CD4-positive, alpha-beta T cell treated with Interferon gamma for 1 hour (primary cell): ENCODE measurements around the gene DRG2.

Experiments used
- DNase-seq: peaks from one replicate; pipeline ENCODE4 v3.0.0-alpha.2; 2020

Gene DRG2

DNA sequence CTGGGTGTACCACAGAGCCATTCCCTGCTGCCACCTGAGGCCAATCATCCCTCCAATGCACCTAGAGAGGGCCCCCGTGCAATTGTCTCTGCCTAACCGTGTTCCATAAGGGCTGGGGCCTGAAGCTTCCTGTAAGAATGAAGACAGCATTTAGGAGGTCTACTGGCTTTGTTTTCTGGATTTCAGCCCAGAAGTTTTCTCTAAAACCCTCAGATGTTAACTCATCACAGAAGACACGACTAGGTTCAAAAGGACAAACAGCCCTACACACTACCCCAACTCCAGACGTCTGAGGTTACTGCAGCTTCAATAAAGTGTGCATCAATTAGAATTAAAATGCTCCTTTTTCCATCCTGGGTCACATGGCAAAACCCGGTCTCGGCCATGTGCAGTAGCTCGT, 10.8 kb upstream of the DRG2 start:
- DNase-seq, result no peak

DNA sequence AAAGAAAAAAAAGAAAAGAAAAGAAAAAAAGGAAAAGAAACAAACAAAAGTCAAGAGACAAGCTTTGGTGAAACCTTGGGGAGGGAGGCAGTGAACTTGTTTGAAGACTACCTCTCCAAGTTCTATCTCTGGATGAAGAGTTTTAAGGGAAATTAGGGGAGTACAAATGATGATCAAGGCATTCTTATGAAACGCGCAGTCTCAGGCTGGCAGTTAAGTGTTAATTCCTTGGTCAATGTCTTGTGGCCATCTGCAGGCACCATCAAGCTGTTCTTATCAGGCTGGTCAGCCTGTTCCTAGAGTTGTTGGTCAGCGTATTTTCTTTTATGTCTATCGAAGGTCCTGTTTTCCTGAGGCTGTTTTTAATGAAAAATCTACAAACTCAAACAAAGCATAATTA, 8.2 kb upstream of the DRG2 start:
- no peak for DNase-seq

DNA sequence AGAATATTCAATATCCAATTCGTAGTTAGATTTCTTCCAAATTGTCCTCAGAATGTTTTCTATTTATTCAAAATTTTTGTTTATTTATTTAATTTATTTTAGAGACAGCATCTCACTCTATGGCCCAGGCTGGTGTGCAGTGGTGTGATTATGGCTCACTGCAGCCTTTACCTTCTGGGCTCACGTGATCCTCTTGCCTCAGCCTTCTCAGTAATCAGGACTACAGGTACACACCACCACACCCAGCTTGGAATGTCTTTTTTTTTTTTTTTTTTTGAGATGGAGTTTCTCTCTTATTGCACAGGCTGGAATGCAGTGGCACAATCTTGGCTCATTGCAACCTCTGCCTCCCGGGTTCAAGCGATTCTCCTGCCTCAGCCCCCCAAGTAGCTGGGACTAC, 3.5 kb upstream of the DRG2 start:
- no peak for DNase-seq

DNA sequence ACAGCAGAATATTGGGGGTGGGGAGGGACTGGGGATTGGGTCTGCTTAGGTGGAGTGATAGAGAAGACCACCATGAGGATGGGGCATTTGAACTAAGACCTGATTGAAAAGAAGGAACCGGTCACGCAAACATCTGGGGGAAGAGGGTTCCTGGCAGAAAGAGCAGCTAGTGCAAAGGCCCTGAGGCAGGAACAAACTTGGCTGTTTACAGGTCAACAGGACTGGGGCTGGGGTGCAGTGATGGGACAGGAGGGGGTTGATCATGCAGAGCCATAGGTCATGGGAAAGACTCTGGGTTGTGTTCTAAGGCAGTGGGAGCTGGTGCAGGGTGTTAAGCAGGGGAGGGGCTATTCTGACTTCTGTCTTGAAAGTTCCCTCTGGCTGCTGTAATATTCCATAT, 1.9 kb downstream of the DRG2 start:
- DNase-seq, result no peak

DNA sequence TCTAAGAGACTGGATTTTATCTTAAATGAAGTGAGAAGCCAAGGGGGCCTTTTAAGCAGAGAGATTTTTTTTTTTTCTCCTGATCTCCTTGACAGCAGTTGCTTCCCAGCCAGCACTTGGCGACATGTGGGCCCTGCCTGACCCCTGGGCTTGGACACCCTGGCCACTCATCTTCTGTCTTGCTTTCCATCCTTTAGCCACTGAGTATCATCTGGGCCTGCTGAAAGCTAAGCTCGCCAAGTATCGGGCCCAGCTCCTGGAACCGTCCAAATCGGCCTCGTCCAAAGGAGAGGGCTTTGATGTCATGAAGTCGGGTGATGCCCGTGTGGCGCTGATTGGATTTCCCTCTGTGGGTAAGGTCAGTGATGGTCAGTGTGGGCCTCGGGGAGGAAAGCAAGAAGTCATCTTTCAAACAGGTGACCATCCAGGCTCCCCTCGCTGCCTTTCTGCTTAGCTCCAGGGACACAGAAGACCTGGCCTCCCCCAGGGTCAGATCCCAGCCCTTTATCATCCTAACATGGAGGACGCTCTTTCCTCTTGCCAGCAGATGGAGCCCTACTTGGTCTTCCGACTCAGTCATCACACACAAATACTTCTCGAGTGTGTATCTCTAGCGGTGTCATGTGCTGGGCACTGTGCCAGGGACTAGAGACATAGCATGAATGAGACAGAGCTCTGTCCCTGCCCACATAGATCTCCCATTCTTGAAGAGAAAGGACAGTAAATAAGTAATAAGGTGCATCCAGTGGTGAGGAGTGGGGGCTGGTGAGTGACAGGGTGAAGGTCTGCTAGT, 6.1 kb downstream of the DRG2 start:
- no peak for DNase-seq

DNA sequence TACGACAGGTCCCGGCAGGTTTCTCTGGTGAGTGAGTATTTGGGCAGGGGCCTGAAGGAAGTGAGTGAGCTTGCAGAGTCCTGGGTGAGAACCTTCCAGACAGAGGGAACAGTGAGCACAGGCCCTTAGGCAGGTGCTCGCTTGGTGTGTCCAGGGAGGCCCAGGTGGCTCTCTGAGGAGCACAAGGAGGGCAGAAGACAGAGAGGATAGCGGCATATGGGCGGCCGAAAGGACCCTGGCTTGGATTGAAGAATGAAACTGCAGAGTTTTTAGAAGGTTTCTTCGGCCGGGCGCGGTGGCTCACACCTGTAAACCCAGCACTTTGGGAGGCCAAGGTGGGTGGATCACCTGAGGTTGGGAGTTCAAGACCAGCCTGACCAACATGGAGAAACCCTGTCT, 6.7 kb downstream of the DRG2 start:
- DNase-seq, result no peak

DNA sequence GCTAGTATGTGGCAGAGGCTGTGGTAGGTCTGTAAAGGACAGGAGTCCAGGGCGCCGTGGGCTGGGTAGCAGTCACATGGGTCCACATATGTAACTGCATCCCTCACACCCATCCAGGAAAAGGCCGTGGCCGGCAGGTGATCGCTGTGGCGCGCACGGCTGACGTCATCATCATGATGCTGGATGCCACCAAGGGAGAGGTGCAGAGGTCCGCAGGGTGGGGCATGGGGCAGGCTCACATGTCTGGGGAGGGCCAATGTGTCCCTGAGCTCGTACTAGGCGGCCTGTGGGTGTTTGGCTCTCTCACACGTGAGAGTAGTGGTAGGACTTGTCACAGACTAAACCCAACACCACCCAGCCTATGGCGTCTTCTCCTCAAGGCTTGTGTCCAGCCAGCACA, 11.8 kb downstream of the DRG2 start:
- no peak for DNase-seq

DNA sequence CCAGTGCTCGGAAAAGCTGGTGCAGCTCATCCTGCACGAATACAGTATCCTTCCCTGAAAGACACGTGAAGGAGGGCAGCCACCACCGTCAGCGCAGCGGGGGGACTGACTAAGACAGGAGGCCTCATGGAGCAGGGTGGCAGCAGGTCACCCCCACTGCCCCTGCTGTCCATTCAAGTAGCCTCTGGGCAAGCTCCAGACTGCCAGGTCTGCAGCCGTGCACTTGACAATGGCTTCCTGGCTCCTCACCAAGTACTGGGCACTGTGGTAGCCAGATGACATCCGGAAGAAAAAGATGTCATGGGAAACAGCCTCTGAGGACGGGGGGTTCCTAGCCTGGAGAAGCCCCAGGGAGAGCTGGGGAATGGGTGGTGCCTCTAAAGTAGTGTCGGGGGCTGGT, 12.9 kb downstream of the DRG2 start:
- no peak for DNase-seq

DNA sequence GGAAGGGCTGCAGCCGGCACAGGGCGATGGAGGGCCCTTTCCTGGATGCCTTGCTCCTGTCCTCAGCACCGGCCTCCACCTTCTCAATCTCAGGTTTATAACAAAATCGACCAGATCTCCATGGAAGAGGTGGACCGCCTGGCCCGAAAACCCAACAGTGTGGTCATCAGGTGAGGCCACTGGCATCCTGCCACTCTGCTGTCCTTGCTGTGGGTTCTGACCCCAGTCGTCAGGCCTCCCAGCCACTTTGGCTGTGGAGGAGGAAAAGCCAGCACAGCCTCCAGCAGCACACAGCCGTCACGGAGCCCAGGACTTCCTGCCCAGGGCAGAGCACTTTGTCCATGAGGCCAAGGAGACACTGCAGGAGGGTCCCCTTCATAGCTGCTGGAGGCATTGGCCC, 14.1 kb downstream of the DRG2 start:
- DNase-seq, result no peak

DNA sequence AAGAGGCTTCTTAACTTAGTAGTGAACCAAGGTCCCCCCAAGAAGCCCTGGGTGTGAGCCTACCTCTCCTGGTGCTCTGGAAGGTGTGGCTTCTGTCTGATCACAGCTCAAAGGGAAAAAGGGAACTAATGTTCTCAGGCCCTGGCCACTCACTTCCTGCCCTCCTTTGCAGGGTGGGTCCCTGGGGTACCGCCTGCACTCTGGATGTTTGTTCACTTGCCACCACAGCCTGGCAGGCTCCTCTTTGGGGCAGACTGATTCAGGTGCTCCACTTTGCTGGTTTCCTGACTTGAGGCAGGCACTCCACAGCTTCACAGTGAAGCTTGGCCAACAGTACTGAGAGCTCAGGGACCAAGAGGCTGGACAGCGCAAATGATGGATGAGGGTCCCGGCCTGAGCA, 14.9 kb downstream of the DRG2 start:
- no peak for DNase-seq

DNA sequence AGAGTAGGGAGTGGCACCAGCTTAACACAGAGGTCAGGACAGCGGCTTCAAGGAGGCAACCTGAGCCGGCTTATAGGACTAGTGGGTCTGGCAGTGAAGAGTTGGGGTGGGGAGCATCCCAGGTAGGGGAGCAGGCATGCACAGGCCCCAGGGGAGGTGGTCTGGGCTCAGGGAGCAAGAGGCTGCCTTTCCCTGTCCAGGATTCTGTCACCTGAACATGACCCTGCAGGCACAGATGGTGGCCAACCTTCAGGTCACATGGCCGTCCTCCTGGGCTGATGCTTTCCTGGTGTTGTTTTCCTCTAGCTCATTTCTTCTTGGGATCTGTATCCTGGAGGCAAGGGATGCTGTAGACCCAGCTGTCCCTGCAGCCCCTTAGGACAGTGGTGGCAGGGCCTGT, 17.3 kb downstream of the DRG2 start:
- DNase-seq, result no peak

DNA sequence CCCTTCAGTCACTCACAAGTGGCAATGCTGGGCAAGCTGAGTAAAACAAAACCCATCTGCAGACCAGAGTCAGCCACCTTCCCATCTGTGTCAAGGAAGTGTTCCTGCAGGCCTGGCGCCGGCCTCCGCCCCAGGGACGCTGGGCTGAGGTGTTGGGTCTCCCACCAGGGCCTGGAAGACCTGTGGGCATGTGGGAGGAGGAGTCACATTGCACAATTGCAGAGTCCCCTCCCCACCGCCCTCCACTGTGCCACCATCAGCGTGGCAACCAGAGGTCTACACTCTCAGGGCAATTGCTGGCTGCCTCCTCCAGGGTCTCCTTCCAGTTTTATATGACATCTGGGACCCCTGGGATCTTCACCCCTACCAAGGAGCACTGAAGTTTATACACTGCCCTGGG, 17.8 kb downstream of the DRG2 start:
- no peak for DNase-seq

DNA sequence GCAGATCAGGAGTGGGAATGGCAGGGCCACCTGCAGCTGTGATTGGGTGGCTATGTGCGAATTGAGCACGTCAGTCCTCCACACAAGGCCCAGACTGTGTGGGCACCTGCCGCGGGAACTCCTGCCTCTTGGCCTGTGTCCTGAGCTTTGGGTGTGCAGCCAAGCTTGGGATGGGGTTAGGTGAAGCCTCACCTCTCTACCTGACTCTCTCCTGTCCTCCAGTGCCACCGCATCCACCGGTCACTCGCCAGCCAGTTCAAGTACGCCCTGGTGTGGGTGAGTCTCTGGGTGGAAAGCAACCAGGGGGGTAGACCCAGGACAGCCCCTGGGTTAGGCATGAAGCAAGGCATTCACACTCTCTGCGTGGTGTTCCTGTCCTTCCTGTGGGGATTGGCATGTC, 18.5 kb downstream of the DRG2 start:
- DNase-seq, result no peak

DNA sequence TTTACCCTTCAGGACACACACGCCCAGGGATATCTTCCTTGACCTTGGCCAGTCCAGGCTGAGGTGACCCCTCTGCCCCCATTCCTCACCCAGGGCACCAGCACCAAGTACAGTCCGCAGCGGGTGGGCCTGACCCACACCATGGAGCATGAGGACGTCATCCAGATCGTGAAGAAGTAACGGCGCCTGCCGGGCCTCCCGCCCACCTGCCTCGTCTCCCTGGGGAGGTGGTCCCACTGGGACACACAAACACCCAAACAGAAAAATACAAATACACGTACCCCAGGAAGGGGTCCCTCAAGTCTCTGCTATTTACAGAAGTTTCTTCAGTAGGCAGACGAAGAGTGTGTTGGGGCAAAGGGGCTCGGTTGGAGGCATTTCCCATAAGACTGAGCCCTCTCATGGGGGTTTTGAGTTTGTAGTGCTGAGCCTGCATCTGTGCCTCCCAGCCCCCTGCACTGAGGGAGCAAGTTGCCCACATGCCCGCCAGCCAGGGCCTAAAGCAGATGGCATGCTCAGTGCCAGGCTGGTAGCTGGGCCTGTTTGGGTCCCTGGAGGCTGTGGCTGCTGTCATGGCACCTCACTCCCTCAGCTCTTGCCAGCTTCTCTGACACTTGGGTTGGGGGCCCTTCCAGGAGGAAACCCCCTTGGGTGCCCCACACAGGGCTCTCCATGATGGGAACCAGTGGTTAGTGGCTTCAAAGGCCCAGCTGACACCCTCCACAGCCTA, 19.5 kb downstream of the DRG2 start:
- no peak for DNase-seq

DNA sequence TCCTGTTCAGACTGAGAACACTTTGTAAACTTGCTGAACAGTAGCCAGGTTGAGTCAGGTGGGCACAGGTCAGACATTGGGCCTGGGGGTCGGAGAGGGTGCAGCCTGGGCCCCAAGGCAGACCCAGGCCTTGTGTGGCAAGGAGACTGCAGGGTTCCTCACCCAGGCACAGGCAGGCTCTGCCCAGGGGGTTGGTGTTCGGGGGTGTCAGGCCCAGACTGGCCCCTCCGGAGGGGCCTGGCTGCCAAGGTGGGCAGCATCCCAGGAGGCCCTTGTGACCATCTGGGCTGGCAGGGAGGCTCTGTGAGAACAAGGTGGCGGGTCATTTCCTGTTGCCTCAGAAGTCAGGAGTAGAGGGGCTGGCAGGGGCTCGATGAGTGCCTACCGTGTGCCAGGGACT, 20.2 kb downstream of the DRG2 start:
- no peak for DNase-seq

DNA sequence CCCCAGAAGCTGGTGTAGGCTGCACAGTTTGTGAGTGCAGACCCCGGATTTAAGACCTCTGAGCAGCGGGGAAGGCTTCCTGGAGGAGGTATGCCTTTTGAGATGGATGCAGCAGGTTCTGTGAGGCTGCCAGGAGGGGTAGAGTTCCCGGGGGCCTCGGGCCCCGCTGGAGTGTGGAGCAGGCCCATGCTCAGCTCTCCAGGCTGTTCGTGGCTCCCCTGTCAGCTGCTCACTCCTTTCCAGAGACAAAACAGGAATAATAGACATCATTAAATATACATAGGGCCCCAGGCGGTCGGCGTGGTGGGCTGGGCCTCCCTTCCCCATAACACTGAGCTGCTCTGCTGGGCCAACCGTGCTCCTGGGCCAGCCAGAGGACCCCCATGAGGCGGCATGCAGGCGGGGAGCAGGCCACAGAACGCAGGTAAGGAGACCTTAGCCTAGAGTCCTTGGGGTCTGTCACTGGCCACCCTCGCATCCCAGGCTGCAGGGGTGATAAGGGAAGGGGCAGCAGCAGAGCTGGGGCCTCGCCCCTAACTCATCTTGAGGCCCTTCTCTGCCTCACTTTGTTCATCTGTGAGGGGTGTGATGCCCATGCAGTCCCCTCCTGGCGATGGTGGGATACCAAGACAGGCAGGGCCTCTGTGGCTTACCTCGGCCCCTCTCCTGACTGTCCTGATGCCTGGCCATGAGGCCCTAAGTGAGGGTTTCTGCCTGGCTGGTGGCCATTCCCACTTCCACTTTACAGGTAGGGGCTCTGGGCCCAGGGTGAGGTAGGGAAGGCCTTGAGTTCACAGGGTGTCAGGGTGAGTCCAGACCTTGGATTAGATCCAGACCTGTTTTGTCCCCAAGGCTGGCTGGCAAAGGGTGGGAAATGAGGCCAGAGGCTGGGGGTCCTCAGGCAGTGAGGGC, 20.9 kb downstream of the DRG2 start, which contains the start of gene MYO15A:
TSS of gene MYO15A (plus strand) at position 356 of the 912 bp plus-strand sequence. CDS start 10,045 bp downstream, outside the sequence.
- no peak for DNase-seq

DNA sequence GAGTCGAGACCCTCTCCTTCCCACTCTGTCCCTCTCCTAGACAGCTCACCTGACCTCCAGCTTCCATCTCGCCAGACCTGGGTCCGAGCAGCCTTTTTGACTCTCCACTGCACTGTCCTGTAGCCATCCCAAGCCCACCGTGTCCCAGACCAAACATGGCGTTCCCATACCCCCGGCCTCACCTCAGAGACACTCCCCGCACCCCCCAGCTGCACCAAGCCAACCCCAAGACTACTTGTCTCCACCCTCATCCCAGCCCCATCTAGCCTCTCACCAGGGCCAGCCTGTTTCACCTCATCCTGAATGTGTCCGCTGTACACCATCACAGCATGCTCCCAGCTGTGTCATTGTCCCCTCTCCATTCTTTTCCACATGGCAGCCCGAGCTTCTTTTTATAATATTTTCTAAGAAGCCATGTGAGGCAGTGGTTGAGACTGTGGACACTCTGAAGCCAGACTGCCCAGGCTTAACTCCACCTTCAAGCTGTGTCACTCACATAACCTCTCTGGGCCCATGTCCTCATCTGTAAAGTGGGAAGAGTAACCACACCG, 22.3 kb downstream of the DRG2 start:
- DNase-seq, result no peak

DNA sequence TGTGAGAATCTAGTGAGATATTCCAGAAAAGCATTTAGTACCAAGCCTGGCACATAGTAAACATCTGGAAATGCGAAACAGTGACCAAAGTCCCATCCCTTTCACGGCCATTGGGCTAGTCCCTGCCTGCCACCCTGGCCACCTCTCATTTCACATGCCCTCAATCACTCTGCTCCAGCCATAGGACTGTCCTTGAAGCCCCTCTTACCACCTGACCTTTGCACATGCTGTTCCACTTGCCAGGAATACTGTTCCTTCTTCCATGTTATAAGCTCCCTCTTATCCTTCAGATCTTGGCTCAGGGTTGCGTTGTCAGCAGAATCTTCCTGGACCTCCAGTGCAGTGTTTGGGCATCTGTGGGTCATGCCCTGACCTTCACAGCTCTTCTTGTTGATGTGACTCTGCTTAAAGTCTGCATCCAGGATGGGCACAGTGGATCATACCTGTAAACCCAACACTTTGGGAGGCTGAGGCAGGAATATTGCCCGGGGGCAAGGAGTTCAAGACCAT, 22.9 kb downstream of the DRG2 start:
- DNase-seq, result no peak

DNA sequence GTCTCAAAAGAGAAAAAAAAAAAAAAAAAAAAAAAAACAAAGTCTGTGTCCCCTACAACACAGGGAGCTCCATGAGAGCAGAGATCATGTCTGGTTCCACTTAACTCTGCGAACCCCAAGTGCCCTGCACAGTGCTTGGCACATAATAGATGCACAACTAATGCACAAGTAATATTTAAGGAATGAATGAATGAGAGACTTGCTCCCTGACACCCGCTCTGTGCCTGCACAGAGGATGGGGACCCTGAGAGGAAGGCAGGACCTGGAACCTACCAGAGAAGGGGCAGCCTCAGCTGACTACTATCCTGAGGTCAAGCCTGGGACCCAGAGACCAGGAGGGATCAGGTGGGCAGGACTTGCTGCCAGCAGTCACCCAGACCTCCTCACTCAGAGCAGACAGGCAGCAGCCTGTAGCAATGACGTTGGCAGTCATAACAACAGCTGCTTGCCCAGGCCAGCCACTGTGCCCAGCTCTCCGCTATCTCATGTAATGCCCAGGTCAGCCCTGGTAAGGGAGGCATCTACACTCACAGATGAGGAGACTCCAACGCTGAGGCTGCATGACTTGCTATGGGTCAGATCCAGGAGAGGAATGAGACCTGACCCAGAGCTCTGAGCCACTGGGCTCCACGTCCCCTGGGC, 23.7 kb downstream of the DRG2 start:
- DNase-seq, result no peak

DNA sequence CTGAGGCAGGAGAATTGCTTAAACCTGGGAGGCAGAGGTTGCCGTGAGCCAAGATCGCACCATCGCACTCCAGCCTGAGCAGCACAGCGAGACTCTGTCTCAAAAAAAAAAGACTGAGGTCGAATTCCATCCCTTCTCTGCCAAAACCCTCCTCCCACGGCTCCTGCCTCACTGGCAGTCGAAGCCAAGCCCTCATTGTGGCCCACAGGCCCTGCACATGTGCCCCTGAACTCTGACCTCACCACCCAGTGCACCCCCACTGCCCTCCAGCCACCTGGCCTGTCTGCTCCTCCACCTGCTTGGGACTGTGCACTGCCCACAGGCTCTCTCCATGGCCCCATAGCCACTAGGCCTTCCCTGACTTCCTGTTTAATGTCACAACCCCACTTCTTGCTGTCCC, 27.8 kb downstream of the DRG2 start:
- no peak for DNase-seq

DNA sequence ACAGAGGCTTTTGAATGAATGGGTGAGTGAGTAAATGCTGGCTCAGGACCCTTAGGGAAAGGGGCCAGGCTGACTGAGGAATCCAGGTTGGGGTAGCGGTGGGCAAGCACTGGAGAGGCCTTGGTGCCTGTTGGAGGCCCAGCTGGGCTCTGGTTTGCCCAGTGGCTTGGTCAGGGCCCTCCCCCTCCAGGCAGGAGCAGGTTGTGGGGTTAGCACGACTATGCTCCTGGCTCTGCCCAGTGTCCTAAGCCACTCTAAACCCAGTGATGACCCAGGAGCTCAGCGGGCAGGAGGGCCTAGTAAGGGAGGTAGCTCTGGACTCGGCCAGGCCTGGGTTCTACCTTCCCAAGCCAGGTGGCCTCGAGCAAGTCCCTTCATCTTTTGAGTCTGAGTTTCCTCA, 28.3 kb downstream of the DRG2 start:
- no peak for DNase-seq

DNA sequence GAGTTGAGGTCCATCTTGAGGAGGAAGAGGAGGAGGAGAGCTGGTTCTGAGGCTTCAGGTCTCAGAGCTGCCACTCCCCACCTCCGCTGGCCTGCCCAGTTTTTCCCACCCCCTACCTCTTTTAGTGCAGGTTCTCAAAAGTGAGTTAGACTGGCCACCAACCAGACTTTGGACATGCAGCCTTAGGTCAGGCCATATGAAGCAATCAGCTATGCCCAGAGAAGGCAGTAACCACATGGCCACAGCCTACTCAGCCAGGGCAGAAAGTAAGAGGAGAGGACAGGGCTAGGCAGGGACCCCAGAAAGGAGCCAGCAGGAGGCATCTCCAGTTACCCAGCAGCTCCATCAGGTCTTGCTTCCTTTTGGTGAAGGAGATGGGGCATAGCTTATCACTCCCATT, 29.8 kb downstream of the DRG2 start:
- no peak for DNase-seq
